Prostate gland (tissue), 2 donors: ENCODE results near the gene COLEC12. TPM values are rescaled to one million over a fixed set of nuclear protein-coding genes. Genes with fewer than 3 reads are reported as not detected.

Experiments
- DNase-seq: peaks from one replicate; pipeline ENCODE4 v3.0.0-alpha.2; 2019; ENCODE audit warnings: low spot score
- H3K27ac ChIP-seq, 2 donors: fragments of 200-600 bp; sonication (generic); 2 replicates each; pipeline ENCODE4 v1.5.1; 2017 to 2019
- H3K27me3 ChIP-seq: fragments of 200-600 bp; sonication (generic); replicated peaks from 2 replicates; pipeline ENCODE4 v1.5.1; 2019; ENCODE audit not compliant: insufficient read depth
- H3K36me3 ChIP-seq, 2 donors: fragments of 200-600 bp; sonication (generic); 1 replicate in 1 of 2; 2 replicates in 1 of 2; pipeline versions ENCODE4 v1.5.1 to v1.8.1; 2017 to 2019
- H3K4me1 ChIP-seq: fragments of 200-600 bp; sonication (generic); replicated peaks from 2 replicates; pipeline ENCODE4 v1.5.1; 2019
- H3K4me3 ChIP-seq, 2 donors: fragments of 200-600 bp; sonication (generic); 2 replicates each; pipeline ENCODE4 v1.5.1; 2017 to 2019
- H3K9me3 ChIP-seq: fragments of 200-600 bp; sonication (generic); 2 replicates; pipeline ENCODE4 v1.5.1; 2017
- CTCF ChIP-seq, 4 experiments: fragments of 200-600 bp in 2 of 4; fragments of 450-650 bp in 2 of 4; sonication (generic) in 2 of 4; IDR thresholded peaks; 1 replicate in 3 of 4; 2 replicates in 1 of 4; pipeline ENCODE4 v1.5.1; 2016 to 2019; ENCODE audit warnings: antibody characterized with exemption in 4 of 4, mild to moderate bottlenecking in 2 of 4, moderate library complexity in 2 of 4
- POLR2A ChIP-seq: fragments of 450-650 bp; IDR thresholded peaks from one replicate; pipeline ENCODE4 v1.6.1; 2016; ENCODE audit warnings: antibody characterized with exemption, mild to moderate bottlenecking
- POLR2AphosphoS5 ChIP-seq: sonication (generic); formaldehyde crosslinking; IDR thresholded peaks from one replicate; pipeline ENCODE4 v1.6.1; 2017; ENCODE audit warnings: antibody characterized with exemption
- WGBS: methylation state at CpG from one replicate; pipeline ENCODE4 v1.1.5; 2018; 5-methylcytosine and 5-hydroxymethylcytosine counted together
- intact Hi-C: fragments of 100-400 bp; cut with DNase I; formaldehyde crosslinking; loops from one replicate; pipeline ENCODE4 v1.14.2; 2022
- total RNA-seq, 2 donors: library from RNA; depleted of rRNA; stranded (reverse); fragments of >200 nt; gene quantifications; one replicate each; pipeline ENCODE4 v1.1.0, GENCODE V29; 2016

The COLEC12 gene
- total RNA-seq, 2 donors from 2014 or later: 11.1 to 35.0 TPM

- Histone ChIP-seq H3K4me3 (peak overlapping the region; percentile 53 to 62), H3K9me3 (no peaks in the 10 kb centered on the region), H3K27me3 (no peaks in the 10 kb centered on the region), H3K36me3 (no peaks in the 10 kb centered on the region), H3K4me1 (no peaks in the 10 kb centered on the region), H3K27ac (peak overlapping the region; percentile 44 to 69)
- peak; percentile 38 for DNase-seq
- intact Hi-C loops: no loop called here
- WGBS: 4% methylated on average over 32 of the region's 32 CpGs
- TF ChIP-seq POLR2AphosphoS5 (peak; percentile 25), CTCF (IDR thresholded peaks at IDR 0.05) (no peak), POLR2A (no peak)
Measured at GRCh38 chr18:498931-499775, 1.3 kb downstream of the COLEC12 start.

- TF ChIP-seq POLR2AphosphoS5 (peak; percentile 33), POLR2A (no peak)
- Histone ChIP-seq H3K4me3 (no peak overlapping the region), H3K9me3 (no peaks in the 10 kb centered on the region), H3K27ac (peak overlapping the region in 1 of 2 donors; percentile 48), H3K36me3 (no peaks in the 10 kb centered on the region), H3K27me3 (no peaks in the 10 kb centered on the region), H3K4me1 (peaks cover 3% of the 10 kb centered on the region)
- intact Hi-C loops: no loop called here
- DNase-seq: no peak
- WGBS: 48% methylated on average over 6 of the region's 6 CpGs
Measured at GRCh38 chr18:497688-498087, 2.8 kb downstream of the COLEC12 start.

- TF ChIP-seq CTCF (IDR thresholded peaks at IDR 0.05) (no peak), POLR2AphosphoS5 (no peak), POLR2A (no peak)
- no peak for DNase-seq
- H3K4me3 ChIP-seq: no peak overlapping the region
- 93% methylated on average over 7 of the region's 7 CpGs for WGBS
- no peak overlapping the region for H3K27ac ChIP-seq
- peaks cover 12% of the 10 kb centered on the region for H3K4me1 ChIP-seq
- intact Hi-C loops: no loop called here
- no peaks in the 10 kb centered on the region for H3K27me3 ChIP-seq
- no peaks in the 10 kb centered on the region for H3K36me3 ChIP-seq
- H3K9me3 ChIP-seq: no peaks in the 10 kb centered on the region
Measured at GRCh38 chr18:495452-495851, 5.0 kb downstream of the COLEC12 start.

DNA sequence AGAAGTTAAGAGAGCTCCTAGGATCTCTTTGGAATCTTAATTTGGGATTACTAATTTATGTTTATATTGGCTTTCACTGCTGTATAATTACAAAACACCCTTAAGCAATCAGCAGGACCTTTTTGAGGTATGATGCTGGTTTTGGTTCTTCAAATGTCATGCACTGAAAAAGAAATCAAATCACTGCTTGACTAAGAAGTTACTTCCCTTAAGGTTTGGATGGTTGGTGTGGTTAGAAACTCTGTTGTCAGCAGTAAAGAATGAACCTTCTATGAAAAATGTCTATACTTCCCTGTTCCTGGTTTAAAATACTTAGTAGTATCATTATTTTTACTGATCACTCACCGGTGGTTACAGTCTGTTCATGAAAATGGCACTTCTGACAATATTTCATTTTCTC, 5.5 kb downstream of the COLEC12 start:
- intact Hi-C loops: no loop called here
- H3K27me3 ChIP-seq: no peaks in the 10 kb centered on the region
- no peak overlapping the region for H3K27ac ChIP-seq
- peaks cover 12% of the 10 kb centered on the region for H3K4me1 ChIP-seq
- no peak for DNase-seq
- no peak for TF ChIP-seq CTCF (IDR thresholded peaks at IDR 0.05)
- no peak for TF ChIP-seq POLR2A
- no peak for TF ChIP-seq POLR2AphosphoS5
- H3K36me3 ChIP-seq: no peaks in the 10 kb centered on the region
- 79% methylated on average over 1 of the region's 1 CpG for WGBS
- no peaks in the 10 kb centered on the region for H3K9me3 ChIP-seq
- H3K4me3 ChIP-seq: no peak overlapping the region

GRCh38 chr18:493986-494983, 6.2 kb downstream of the COLEC12 start:
- Histone ChIP-seq H3K4me1 (peaks cover 12% of the 10 kb centered on the region), H3K27ac (peak overlapping the region in 1 of 2 donors; percentile 57)
- WGBS: 62% methylated on average over 5 of the region's 5 CpGs

More at GRCh38 chr18:493986-494983, 6.2 kb downstream of the COLEC12 start:
- H3K9me3 ChIP-seq: no peaks in the 10 kb centered on the region
- TF ChIP-seq POLR2A (no peak), CTCF (IDR thresholded peaks at IDR 0.05) (no peak), POLR2AphosphoS5 (no peak)
- intact Hi-C loops: no loop called here
- no peaks in the 10 kb centered on the region for H3K36me3 ChIP-seq
- DNase-seq: no peak
- no peaks in the 10 kb centered on the region for H3K27me3 ChIP-seq
- no peak overlapping the region for H3K4me3 ChIP-seq
